PC-9 (cell line): ENCODE measurements around the gene RHEB.

Experiments
- CTCF ChIP-seq: fragments of 200-600 bp; sonication (generic); conservative IDR thresholded peaks from 2 replicates; pipeline ENCODE4 v1.6.1; 2017; ENCODE audit warnings: mixed run types, antibody characterized with exemption, mild to moderate bottlenecking, moderate library complexity
- EZH2 ChIP-seq: fragments of 200-600 bp; sonication (generic); IDR thresholded peaks from 2 replicates; pipeline ENCODE4 v1.8.0; 2017; ENCODE audit warnings: antibody characterized with exemption, low read depth

DNA sequence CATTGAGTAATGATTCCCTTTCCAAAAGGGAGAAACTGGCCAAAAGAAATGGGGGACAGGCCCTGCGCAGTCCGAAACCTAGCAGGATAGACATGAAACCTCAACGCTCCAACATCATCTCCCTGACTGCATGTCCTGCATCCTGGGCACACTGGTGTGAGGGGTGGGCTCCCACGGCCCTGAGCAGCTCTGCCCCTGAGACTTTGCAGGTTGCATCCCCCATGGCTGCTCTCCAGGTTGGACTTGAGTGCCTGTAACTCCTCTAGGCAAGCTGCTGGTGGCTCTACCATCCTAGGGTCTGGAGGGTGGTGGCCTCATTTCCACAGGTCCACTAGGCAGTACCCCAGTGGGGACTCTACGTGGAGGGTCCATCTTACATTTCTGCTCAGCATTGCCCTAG is 63.4 kb downstream of the RHEB start:
- TF ChIP-seq CTCF, result no peak
- no peak for TF ChIP-seq EZH2
